ENCODE measurements around the gene MATCAP1. TPM values are rescaled to one million over a fixed set of nuclear protein-coding genes. Genes with fewer than 3 reads are reported as not detected.

MATCAP1 gene
- polyA plus RNA-seq, 1 experiment = 13.1 TPM

- ChIA-PET CTCF (interaction anchor here (0.7 to 5.1 kb wide), 5 partner anchors 10 to 71 kb away, joined by 3 to 34 read pairs (median 4); partner anchors contain the start of genes FBXL8 and TRADD), POLR2A (no interaction called here)
- no peak overlapping the region for H3K4me3 ChIP-seq (ENCODE audit: low read depth, low read length)
- H3K27me3 ChIP-seq (ENCODE audit: control insufficient read depth, insufficient read depth, low read length) = peaks cover 16% of the 10 kb centered on the region
- no peak for DNase-seq (ENCODE audit: low read depth)
- no peaks in the 10 kb centered on the region for H3K36me3 ChIP-seq (ENCODE audit: control insufficient read depth, insufficient read depth, low read length)
- TF ChIP-seq CTCF (IDR thresholded peaks at IDR 0.05; ENCODE audit: insufficient read depth, low read depth, low read length) = no peak
These were observed 14.7 kb downstream of the MATCAP1 start for GRCh38 chr16:67169011-67169451.

GRCh38 chr16:67167588-67167987, 16.2 kb downstream of the MATCAP1 start:
- Histone ChIP-seq H3K36me3 (ENCODE audit: control insufficient read depth, insufficient read depth, low read length) (no peaks in the 10 kb centered on the region), H3K27me3 (ENCODE audit: control insufficient read depth, insufficient read depth, low read length) (peaks cover 18% of the 10 kb centered on the region), H3K4me3 (ENCODE audit: low read depth, low read length) (no peak overlapping the region)
- POLR2A ChIA-PET = no interaction called here
- CTCF ChIA-PET = interaction anchor here (1.0 to 5.1 kb wide), 3 partner anchors 13 to 192 kb away, joined by 3 to 34 read pairs (median 8); no protein-coding TSS in a partner anchor
- TF ChIP-seq CTCF (IDR thresholded peaks at IDR 0.05; ENCODE audit: insufficient read depth, low read depth, low read length) = no peak
- DNase-seq (ENCODE audit: low read depth) = no peak

- TF ChIP-seq CTCF (IDR thresholded peaks at IDR 0.05; ENCODE audit: insufficient read depth, low read depth, low read length) = no peak
- ChIA-PET CTCF (interaction anchor here (1.0 to 5.1 kb wide), 2 partner anchors 12 to 208 kb away, joined by 3 to 34 read pairs; no protein-coding TSS in a partner anchor), POLR2A (no interaction called here)
- DNase-seq (ENCODE audit: low read depth) = no peak
- no peak overlapping the region for H3K4me3 ChIP-seq (ENCODE audit: low read depth, low read length)
- no peaks in the 10 kb centered on the region for H3K36me3 ChIP-seq (ENCODE audit: control insufficient read depth, insufficient read depth, low read length)
- peaks cover 18% of the 10 kb centered on the region for H3K27me3 ChIP-seq (ENCODE audit: control insufficient read depth, insufficient read depth, low read length)
These were observed 17.1 kb downstream of the MATCAP1 start for GRCh38 chr16:67166598-67167168.

GRCh38 chr16:67166110-67166547, 17.6 kb downstream of the MATCAP1 start:
- no peak for DNase-seq (ENCODE audit: low read depth)
- Histone ChIP-seq H3K4me3 (ENCODE audit: low read depth, low read length) (no peak overlapping the region), H3K27me3 (ENCODE audit: control insufficient read depth, insufficient read depth, low read length) (peaks cover 18% of the 10 kb centered on the region), H3K36me3 (ENCODE audit: control insufficient read depth, insufficient read depth, low read length) (no peaks in the 10 kb centered on the region)
- POLR2A ChIA-PET = no interaction called here
- TF ChIP-seq CTCF (IDR thresholded peaks at IDR 0.05; ENCODE audit: insufficient read depth, low read depth, low read length) = no peak
- CTCF ChIA-PET = interaction anchor here (1.0 to 7.1 kb wide), 4 partner anchors 9 to 207 kb away, joined by 3 to 36 read pairs (median 4); no protein-coding TSS in a partner anchor

GRCh38 chr16:67165121-67166078, 18.4 kb downstream of the MATCAP1 start:
- POLR2A ChIA-PET = no interaction called here
- no peak for DNase-seq (ENCODE audit: low read depth)
- CTCF ChIA-PET = interaction anchor here (1.0 to 7.1 kb wide), 4 partner anchors 10 to 207 kb away, joined by 3 to 36 read pairs (median 4); no protein-coding TSS in a partner anchor
- no peaks in the 10 kb centered on the region for H3K36me3 ChIP-seq (ENCODE audit: control insufficient read depth, insufficient read depth, low read length)
- TF ChIP-seq CTCF (IDR thresholded peaks at IDR 0.05; ENCODE audit: insufficient read depth, low read depth, low read length) = no peak
- H3K4me3 ChIP-seq (ENCODE audit: low read depth, low read length) = no peak overlapping the region
- H3K27me3 ChIP-seq (ENCODE audit: control insufficient read depth, insufficient read depth, low read length) = peaks cover 18% of the 10 kb centered on the region

Measured in BJ (cell line).